GM19238 (cell line): Measurements from ENCODE around the gene DNPH1.

Experiments used
- DNase-seq: peaks from one replicate; pipeline ENCODE4 v3.0.0; 2011; ENCODE audit warnings: low spot score; ENCODE audit not compliant: insufficient read length

Gene DNPH1

GRCh38 chr6:43246301-43247113, 17.2 kb upstream of the DNPH1 start:
- no peak for DNase-seq

- DNase-seq, result no peak
Measured at GRCh38 chr6:43243664-43244321, 14.5 kb upstream of the DNPH1 start.

GRCh38 chr6:43242908-43243663, 13.8 kb upstream of the DNPH1 start, which contains the start of gene TTBK1:
Gene TTBK1, plus strand, starts transcription at chr6:43243481. Its CDS starts 3,180 bp downstream, at chr6:43246661.
- no peak for DNase-seq

- no peak for DNase-seq
Measured at GRCh38 chr6:43241446-43241845, 12.2 kb upstream of the DNPH1 start.

- DNase-seq, result no peak
Measured at GRCh38 chr6:43240950-43241349, 11.7 kb upstream of the DNPH1 start.

- DNase-seq, result no peak
Measured at GRCh38 chr6:43239054-43239453, 9.8 kb upstream of the DNPH1 start.

- no peak for DNase-seq
Measured at GRCh38 chr6:43235841-43236240, 6.6 kb upstream of the DNPH1 start.

GRCh38 chr6:43231735-43232450, 2.6 kb upstream of the DNPH1 start:
- DNase-seq, result no peak

GRCh38 chr6:43231053-43231452, 1.8 kb upstream of the DNPH1 start:
- no peak for DNase-seq

- no peak for DNase-seq
Measured at GRCh38 chr6:43229803-43230620, 731 bp upstream of the DNPH1 start.

- DNase-seq, result no peak
Measured at GRCh38 chr6:43226192-43226851, 3.0 kb downstream of the DNPH1 start.

GRCh38 chr6:43223175-43223574, 6.1 kb downstream of the DNPH1 start:
- DNase-seq, result no peak

- DNase-seq, result no peak
Measured at GRCh38 chr6:43222418-43223059, 6.7 kb downstream of the DNPH1 start.

- DNase-seq, result no peak
Measured at GRCh38 chr6:43221046-43221972, 8.0 kb downstream of the DNPH1 start.

- no peak for DNase-seq
Measured at GRCh38 chr6:43220439-43220951, 8.8 kb downstream of the DNPH1 start.

GRCh38 chr6:43219814-43220213, 9.5 kb downstream of the DNPH1 start:
- no peak for DNase-seq

- no peak for DNase-seq
Measured at GRCh38 chr6:43219119-43219518, 10.2 kb downstream of the DNPH1 start.

GRCh38 chr6:43217351-43217750, 11.9 kb downstream of the DNPH1 start:
- no peak for DNase-seq
